ENCODE results near the gene ADI1.

DNA sequence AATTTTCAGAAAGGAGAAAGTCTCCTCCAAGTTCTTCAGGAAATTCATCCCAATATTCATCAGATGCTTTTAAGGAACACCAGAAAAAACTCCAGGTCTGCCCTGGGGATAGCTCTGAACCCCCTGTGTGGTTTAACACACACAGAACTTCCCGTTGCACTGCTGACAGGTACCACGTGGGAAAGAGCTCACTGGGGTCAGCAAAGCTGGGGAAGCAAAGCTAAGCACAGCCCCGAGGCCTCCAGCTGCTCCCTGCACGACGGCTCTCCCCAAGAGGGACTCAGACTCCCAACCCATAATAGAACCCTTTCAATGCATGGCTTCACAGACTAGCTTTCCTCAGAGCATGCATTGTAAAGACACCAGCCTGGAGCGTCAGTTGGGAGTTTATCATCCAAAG lies 28.0 kb downstream of the ADI1 start:
- TF ChIP-seq CTCF (IDR thresholded peaks at IDR 0.05) (no peak), POLR2A (IDR thresholded peaks at IDR 0.05) (no peak)

Measured in transverse colon (tissue), 3 donors.